Head of caudate nucleus (tissue), 42 donors: ENCODE results near the gene LDHA.

Experiments
- DNase-seq, 42 donors: peaks; one replicate each; pipeline versions ENCODE4 v3.0.0 to v3.0.0-alpha.2; 2020 to 2021; ENCODE audit warnings: mixed read lengths in 7 of 42
- intact Hi-C: fragments of 100-400 bp; cut with DNase I; formaldehyde crosslinking; loops from one replicate; pipeline ENCODE4 v1.15.0; 2022

The LDHA gene

GRCh38 chr11:18455686-18456372 is 61.5 kb downstream of the LDHA start, which contains the start of gene LDHAL6A:
Gene LDHAL6A (plus strand): TSS chr11:18455856. CDS start chr11:18456681, 825 bp downstream.
- no peak for DNase-seq
- intact Hi-C loops = no loop called here

DNA sequence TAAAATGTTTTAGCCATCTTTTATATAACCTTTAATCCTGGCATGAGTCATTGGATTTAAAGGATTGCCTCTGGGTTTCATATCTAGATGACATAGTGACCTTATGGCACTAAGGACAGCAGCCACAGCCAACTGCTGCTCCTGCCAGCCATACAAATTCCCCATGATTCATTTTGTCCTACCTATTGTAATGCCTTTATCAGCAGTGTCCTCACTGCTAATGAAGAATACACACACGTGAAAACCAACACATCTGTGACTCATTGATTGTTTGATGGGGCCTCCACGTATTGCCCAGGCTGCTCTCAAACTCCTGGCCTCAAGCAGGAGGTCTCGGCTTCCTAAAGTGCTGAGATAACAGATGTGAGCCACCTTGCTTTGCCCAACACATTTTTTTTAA is 63.1 kb downstream of the LDHA start:
- intact Hi-C loops = no loop called here
- no peak for DNase-seq
